ENCODE results near the gene INTS12.
"Not testable (repeated sequence)": the region's sequence is repeated elsewhere in the genome, so short reads cannot be mapped to it uniquely, and the experiment has no call there.

Gene INTS12

DNA sequence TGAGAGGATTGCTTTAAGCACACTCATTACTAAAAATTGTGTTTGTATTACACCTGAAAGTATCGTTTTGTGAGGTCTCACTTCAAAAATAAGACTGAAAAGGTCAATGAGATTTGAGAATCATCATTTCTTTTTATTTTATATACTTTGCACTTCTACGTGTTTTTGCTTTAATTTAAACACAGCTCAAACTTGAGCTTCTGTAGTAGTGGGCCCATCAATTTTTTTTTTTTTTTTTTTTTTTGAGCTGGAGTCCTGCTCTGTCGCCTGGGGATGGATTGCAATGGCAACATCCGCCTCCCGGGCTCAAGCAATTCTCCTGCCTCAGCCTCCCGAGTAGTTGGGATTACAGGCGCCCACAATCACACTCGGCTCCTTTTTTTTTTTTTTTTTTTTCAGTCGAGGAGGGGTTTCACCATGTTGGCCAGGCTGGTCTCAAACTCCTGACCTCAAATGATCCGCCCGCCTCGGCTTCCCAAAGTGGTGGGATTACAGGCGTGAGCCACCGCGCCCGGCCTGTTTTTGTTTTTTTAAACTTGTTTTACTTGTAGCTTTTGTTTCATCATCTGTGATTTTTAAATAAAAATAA lies 1.6 kb upstream of the INTS12 start:
- DNase-seq (no peak), ATAC-seq (no peak)
- Mint-ChIP-seq H3K27ac (no peak overlapping the region), H3K27me3 (no peaks in the 10 kb centered on the region), H3K4me1 (peaks cover 30% of the 10 kb centered on the region), H3K9me3 (no peaks in the 10 kb centered on the region), H3K4me3 (peak overlapping the region; percentile 55 to 93)

DNA sequence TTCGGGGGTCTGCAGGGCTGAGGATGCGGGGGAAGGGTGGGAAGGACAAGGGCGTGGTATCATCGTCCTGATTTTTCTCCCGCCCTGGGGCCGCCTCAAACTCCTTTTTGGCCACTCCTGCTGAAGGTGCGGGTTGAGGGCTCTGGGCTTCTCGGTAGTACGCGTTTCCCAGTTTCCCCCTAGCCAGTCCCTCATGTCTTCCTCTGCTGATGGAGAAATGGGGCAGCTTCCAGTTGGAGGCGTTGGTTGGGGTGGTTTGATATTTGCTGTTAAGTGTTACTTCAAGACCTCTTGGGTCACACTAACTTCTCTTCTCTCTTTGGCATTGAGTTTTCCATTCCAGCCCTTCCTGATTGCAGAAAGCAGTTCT lies 577 bp upstream of the INTS12 start:
- DNase-seq (no peak), ATAC-seq (peak; percentile 41)
- peaks cover 27% of the 10 kb centered on the region for H3K4me1 Mint-ChIP-seq
- H3K9me3 Mint-ChIP-seq: no peaks in the 10 kb centered on the region
- H3K27ac Mint-ChIP-seq: peak overlapping the region in 1 of 2 donors; percentile 94
- peak overlapping the region; percentile 93 to 100 for H3K4me3 Mint-ChIP-seq
- no peaks in the 10 kb centered on the region for H3K27me3 Mint-ChIP-seq

DNA sequence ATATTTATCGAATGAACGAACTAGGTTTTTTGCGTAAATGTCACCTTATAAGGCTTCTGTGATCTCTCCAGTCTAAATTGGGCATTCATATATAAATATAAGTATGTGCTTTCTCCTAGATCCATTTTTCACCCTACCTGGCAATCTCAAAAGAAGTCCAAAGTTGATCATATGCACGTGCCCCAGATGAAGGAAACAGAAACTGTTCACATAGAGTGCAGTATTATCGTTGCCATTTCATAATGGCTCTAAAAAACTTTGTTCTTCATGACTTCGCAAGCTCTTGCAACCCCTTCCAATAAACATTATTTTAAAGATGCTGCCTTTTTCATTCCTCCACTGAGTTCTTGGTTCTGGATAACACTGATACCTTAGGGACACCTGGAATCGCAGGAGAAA lies 708 bp downstream of the INTS12 start:
- no peak for DNase-seq
- H3K27ac Mint-ChIP-seq: peak overlapping the region; percentile 95 to 96

DNA sequence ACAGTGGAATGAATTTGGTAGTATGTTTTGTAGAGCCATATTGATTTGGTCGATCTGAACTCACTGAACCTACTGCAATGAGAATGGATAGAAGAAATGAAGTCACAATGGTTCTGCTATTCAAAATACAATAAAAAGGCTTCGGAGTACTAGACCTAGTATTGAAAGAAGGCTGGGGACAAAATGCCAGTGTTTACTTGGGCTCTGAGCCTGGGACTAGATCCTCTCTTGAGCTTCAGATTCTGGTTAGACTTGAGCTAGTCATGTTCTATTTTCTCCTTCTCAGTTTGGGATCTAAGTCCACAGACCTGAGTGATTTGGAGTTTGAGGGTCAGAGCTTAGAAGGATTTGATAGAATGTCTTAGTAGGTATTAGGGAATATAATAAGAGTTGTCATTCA lies 9.9 kb downstream of the INTS12 start:
- Mint-ChIP-seq H3K9me3 (no peaks in the 10 kb centered on the region), H3K27me3 (no peaks in the 10 kb centered on the region), H3K4me1 (peaks cover 11% of the 10 kb centered on the region), H3K27ac (no peak overlapping the region), H3K4me3 (no peak overlapping the region)
- ATAC-seq (no peak), DNase-seq (no peak)

More for the DNA sequence above, 708 bp downstream of the INTS12 start:
- Mint-ChIP-seq H3K4me3 (peak overlapping the region; percentile 93 to 100), H3K4me1 (peaks cover 25% of the 10 kb centered on the region), H3K27me3 (no peaks in the 10 kb centered on the region), H3K9me3 (no peaks in the 10 kb centered on the region)
- no peak for ATAC-seq

DNA sequence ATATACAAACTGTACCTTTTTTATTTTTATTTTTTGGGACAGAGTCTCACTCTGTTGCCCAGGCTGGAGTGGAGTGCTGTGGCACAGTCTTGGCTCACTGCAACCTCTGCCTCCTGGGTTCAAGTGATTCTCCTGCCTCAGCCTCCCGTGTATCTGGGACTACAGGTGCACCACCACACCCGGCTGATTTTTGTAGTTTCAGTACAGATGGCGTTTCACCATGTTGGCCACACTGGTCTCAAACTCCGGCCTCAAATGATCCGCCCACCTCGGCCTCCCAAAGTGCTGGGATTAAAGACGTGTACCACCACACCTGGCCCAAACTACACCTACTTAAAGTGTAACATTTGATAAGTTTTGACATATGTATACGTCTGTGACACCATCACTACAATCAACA lies 12.7 kb downstream of the INTS12 start:
- H3K27me3 Mint-ChIP-seq, H3K9me3 Mint-ChIP-seq, DNase-seq, H3K27ac Mint-ChIP-seq, H3K4me1 Mint-ChIP-seq, H3K4me3 Mint-ChIP-seq, ATAC-seq: not testable (repeated sequence)

DNA sequence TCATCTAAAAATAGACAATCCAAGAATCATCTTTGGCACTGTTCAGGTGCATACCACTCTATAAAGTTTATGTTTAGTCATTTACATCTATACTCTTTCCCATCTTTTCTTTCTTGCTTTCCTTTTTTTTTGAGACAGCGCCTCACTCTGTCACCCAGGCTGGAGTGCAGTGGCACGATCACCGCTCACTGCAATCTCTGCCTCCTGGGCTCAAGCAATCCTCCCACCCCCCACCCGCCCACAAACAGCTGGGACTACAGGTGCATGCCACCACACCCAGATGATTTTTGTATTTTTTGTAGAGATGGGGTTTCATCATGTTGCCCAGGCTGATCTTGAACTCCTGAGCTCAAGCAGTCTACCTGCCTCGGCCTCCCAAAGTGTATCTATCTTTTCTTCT lies 13.7 kb downstream of the INTS12 start:
- not testable (repeated sequence) for H3K27me3 Mint-ChIP-seq, H3K9me3 Mint-ChIP-seq, H3K27ac Mint-ChIP-seq, H3K4me1 Mint-ChIP-seq, H3K4me3 Mint-ChIP-seq, ATAC-seq, DNase-seq

DNA sequence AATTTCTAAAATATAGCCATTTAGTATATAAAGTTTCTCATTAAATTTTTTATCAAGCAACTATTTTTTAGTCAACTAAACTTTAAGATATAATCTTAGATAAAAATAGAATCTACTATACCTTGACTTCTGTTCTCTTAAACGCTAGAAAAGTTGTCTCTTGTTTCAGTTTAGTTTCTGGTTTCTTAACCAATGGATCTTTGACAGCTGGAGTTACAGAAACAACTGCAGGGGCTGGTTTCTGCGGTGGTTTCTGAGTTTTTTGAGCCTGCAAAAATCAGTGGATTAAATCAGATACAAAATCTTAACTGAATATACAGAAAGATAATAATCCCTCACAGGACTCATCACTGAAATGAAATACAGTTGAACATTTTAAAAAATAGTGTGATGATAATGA lies 21.9 kb downstream of the INTS12 start:
- no peak for DNase-seq
- Mint-ChIP-seq H3K9me3 (no peaks in the 10 kb centered on the region), H3K27me3 (no peaks in the 10 kb centered on the region), H3K4me3 (no peak overlapping the region), H3K27ac (no peak overlapping the region), H3K4me1 (no peaks in the 10 kb centered on the region)
- no peak for ATAC-seq

DNA sequence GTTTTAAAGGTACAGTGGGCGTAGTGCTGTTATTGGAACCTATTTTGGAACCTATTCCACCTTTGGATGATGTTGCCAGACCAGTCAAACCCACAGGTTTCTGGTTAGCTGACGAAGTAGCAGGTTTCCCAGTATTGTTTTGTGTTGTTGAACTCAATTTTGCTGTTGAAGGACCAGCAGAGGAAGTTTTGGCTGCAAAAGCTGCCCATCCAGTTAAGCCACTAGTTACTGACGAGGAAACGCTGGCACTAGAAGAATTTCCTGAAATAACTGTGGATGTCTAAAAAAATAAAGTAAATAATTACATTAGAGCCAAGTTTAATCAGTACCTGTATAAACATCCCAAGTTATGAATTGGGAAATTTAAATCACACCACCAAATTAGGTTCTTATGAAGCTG lies 25.5 kb downstream of the INTS12 start:
- ATAC-seq: no peak
- H3K4me1 Mint-ChIP-seq: no peaks in the 10 kb centered on the region
- no peaks in the 10 kb centered on the region for H3K27me3 Mint-ChIP-seq
- DNase-seq: no peak
- no peaks in the 10 kb centered on the region for H3K9me3 Mint-ChIP-seq
- no peak overlapping the region for H3K4me3 Mint-ChIP-seq
- no peak overlapping the region for H3K27ac Mint-ChIP-seq

DNA sequence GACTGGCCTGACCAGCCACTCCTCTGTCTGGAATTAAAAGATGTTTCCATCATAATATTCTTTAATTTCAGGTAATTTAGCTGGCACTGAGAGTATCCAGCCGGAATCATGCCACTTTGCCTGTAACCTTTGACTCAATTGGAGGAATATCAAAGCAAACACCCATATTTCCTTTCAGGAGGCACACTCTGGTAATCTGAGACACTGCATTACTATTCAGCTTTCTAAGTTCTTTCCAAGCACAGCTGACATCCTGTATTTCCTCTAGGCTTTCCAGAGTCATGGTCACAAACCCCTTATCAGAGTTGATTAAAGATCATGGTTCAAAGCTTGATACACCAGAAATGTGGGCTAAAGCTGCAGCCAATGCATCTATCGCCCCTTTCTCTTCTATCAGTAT lies 29.3 kb downstream of the INTS12 start:
- no peak for ATAC-seq
- H3K27ac Mint-ChIP-seq: no peak overlapping the region
- no peaks in the 10 kb centered on the region for H3K9me3 Mint-ChIP-seq
- H3K4me3 Mint-ChIP-seq: no peak overlapping the region
- H3K27me3 Mint-ChIP-seq: peaks cover under 1% of the 10 kb centered on the region
- DNase-seq: no peak
- H3K4me1 Mint-ChIP-seq: no peaks in the 10 kb centered on the region

DNA sequence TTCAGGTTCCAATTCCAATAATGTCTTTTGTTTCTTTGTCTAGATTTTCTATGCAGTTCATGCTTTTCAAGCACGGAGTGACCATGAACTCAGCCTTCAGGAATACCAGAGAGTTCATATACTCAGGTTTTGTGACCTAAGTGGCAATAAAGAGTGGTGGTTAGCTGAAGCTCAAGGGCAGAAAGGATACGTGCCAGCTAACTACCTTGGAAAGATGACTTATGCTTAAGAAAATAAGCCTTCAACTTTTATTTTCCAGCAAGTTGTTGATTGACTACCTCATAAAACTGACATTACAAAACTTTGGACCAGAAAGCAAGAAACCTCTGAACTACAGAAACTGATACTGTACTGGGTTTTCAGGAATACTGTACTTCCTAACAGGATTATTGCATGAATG lies 30.8 kb downstream of the INTS12 start:
- H3K4me3 Mint-ChIP-seq: no peak overlapping the region

DNA sequence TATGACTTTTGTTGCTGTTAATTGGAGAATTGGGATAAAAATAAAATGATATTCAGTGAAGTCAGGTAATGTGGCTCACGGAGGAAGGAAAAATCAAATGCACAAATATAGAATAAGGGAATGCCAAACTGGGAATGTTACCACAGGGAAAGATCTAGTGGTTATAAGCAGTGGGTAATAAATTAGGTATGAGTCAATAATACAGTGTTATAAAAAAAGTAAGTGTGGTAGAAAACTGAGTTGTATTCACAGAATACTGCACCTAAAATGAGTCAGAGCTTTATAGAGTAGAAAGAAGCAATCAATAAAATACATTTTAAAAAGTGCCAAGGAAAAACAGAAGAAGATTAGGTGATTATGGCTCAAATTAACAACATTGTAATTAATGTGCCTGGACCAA lies 34.5 kb downstream of the INTS12 start:
- no peak for ATAC-seq
- H3K27ac Mint-ChIP-seq: no peak overlapping the region
- no peaks in the 10 kb centered on the region for H3K4me1 Mint-ChIP-seq
- H3K27me3 Mint-ChIP-seq: peaks cover 21% of the 10 kb centered on the region
- H3K9me3 Mint-ChIP-seq: no peaks in the 10 kb centered on the region
- no peak overlapping the region for H3K4me3 Mint-ChIP-seq
- no peak for DNase-seq

More for the DNA sequence above, 30.8 kb downstream of the INTS12 start:
- Mint-ChIP-seq H3K9me3 (no peaks in the 10 kb centered on the region), H3K27ac (no peak overlapping the region), H3K4me1 (no peaks in the 10 kb centered on the region), H3K27me3 (peaks cover 12% of the 10 kb centered on the region)
- ATAC-seq: no peak
- no peak for DNase-seq

DNA sequence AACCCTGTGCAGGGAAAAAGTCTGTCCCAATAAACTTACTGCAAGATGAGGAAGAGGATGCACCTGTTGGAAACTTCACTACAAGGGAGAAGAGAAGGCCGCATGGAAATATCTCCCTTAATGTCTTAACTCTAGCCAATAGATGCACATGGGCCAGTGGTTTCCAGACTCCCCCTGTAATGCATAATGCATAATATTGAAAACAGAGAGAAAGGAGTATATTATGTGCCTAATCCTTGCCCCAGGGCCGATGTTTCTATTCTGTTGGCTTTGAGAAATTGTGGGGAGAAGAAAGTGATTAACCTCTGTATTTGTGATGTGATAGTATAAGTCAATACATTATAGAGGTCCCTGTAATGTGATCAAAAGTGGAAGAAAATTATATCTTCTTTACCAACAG lies 37.2 kb downstream of the INTS12 start:
- Mint-ChIP-seq H3K4me3 (no peak overlapping the region), H3K27me3 (peaks cover 30% of the 10 kb centered on the region), H3K4me1 (no peaks in the 10 kb centered on the region), H3K27ac (no peak overlapping the region), H3K9me3 (no peaks in the 10 kb centered on the region)
- no peak for DNase-seq
- no peak for ATAC-seq

DNA sequence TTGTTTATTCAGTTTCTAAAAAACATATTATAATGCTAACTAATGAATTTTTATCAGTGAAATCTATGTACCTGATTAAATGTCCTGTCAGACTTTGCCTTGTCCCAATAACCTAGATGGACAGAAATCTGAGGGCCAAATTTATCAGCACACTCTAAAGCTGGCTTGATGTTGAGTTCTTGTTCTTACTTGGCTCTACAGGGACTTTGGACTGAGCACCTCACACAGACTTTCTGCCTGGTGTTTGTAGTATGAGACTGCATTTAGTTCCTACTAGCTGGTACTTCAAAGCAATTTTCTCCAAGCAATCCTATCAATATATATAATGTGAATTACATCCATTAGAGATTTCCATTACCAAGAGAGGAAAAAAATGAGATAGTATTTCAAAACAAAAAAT lies 37.8 kb downstream of the INTS12 start:
- ATAC-seq (no peak), DNase-seq (no peak)
- Mint-ChIP-seq H3K27me3 (peaks cover 30% of the 10 kb centered on the region), H3K9me3 (no peaks in the 10 kb centered on the region), H3K4me3 (no peak overlapping the region), H3K4me1 (no peaks in the 10 kb centered on the region), H3K27ac (no peak overlapping the region)

DNA sequence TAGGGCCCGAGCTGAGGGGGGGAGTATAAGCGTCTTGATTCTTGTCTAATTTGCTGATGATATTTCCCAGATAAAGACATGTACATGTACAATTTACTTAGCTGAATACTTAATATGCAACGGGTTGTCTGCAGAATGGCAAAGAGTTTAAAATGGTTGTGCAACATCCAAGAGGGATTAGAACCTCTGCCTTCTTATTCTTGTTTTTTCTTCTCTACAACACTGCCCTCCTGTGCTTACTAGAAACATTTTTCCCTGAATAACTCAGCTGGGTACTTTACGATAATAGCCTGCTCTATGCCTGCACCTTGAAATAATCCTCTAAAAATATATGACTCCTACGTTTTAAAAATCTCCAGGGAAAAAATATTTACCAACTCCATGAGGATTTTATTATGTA lies 41.8 kb downstream of the INTS12 start:
- ATAC-seq (no peak), DNase-seq (no peak)
- H3K4me1 Mint-ChIP-seq: no peaks in the 10 kb centered on the region
- peaks cover 15% of the 10 kb centered on the region for H3K27me3 Mint-ChIP-seq
- no peak overlapping the region for H3K27ac Mint-ChIP-seq
- H3K4me3 Mint-ChIP-seq: no peak overlapping the region
- no peaks in the 10 kb centered on the region for H3K9me3 Mint-ChIP-seq

DNA sequence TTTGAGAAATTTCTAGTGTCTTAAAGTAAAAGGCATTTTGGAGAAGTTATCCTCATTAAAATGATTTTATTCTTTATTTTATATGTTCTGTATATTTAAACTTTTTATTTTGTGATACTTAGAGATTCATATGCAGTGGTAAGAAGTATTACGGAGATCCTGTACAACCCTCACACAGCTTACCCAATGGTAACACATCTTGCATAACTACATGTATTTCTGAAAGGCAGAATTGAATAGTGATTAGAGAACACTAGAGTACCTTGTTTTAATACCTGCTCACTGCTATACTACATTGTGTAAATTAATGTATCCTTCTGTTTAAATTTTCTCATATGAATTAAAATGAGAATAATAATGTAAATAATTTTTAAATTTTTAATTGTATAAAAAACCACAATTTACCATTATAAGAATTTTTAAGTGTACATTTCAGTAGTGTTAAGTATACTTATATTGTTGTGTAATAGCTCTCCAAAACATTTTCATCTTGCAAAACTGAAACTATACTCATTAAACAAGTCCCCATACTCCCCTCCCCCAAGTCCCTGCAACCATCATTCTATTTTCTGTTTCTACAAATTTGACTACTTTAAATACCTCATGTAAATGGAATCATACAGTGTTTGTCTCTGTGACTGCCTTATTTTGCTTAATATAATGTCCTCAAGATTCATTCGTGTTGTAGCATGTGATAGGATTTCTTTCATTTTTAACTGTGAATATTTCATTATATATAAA lies 45.4 kb downstream of the INTS12 start:
- DNase-seq: no peak
- H3K4me1 Mint-ChIP-seq: no peaks in the 10 kb centered on the region
- no peak for ATAC-seq

DNA sequence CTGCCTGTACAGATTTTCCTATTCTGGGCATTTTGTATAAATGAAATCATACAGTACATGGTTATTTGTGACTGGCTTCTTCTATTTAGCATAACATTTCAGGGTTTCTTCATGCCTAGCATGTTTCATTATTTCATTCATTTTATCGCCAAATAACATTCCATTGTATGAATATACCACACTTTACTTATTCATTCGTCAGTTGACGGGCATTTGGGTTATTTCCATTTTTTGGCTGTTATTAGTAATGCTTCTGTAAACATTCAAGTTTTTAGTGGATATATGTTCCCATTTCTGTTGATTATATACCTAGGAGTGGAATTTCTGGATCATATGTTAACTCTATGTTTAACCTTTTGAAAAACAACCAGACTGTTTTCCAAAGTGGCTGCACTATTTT lies 47.5 kb downstream of the INTS12 start:
- Mint-ChIP-seq H3K4me3 (no peak overlapping the region), H3K27ac (no peak overlapping the region), H3K4me1 (no peaks in the 10 kb centered on the region), H3K9me3 (no peaks in the 10 kb centered on the region), H3K27me3 (no peaks in the 10 kb centered on the region)
- ATAC-seq (no peak), DNase-seq (no peak)

More for the DNA sequence above, 45.4 kb downstream of the INTS12 start:
- H3K9me3 Mint-ChIP-seq: no peaks in the 10 kb centered on the region
- peaks cover 9% of the 10 kb centered on the region for H3K27me3 Mint-ChIP-seq
- no peak overlapping the region for H3K27ac Mint-ChIP-seq
- no peak overlapping the region for H3K4me3 Mint-ChIP-seq

DNA sequence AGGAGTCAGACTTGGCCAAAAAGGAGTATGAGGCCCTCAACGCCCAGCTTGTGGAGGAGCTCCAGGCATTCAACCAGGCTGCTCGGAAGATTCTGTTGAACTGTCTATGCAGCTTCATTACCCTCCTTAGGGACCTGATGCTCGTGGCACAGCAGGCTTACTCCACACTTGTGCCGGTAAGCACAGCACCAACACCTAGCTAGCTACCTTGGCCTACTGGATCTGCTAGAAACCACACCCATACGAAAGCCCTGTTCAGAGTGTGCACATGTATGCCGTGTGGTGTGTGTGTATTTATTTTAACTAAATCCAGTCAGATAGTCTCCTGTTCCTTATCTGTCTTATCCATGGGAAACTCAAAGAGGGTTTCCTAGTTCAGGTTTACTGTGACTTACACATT lies 49.3 kb downstream of the INTS12 start:
- DNase-seq: no peak

More for the DNA sequence above, 49.3 kb downstream of the INTS12 start:
- H3K9me3 Mint-ChIP-seq: no peaks in the 10 kb centered on the region
- no peak overlapping the region for H3K4me3 Mint-ChIP-seq
- no peak overlapping the region for H3K27ac Mint-ChIP-seq
- ATAC-seq: peak; percentile 28
- H3K4me1 Mint-ChIP-seq: no peaks in the 10 kb centered on the region
- no peaks in the 10 kb centered on the region for H3K27me3 Mint-ChIP-seq

Data from stimulated activated naive CD8-positive, alpha-beta T cell treated with anti-CD3 and anti-CD28 coated beads, Interleukin-15, amount 100 ng/mL, for 72 hours (primary cell).